HG03442 (cell line): ENCODE results near the gene MAPT.

Source experiments
- ATAC-seq: cut with Tn5 transposase; IDR thresholded peaks from one replicate; pipeline ENCODE4 v1.9.1; 2021; ENCODE audit warnings: mild to moderate bottlenecking, moderate library complexity; ENCODE audit not compliant: unreplicated experiment

Gene MAPT

GRCh38 chr17:46044286-46044928 lies 150.1 kb downstream of the MAPT start:
- no peak for ATAC-seq

GRCh38 chr17:46044989-46045388 lies 150.6 kb downstream of the MAPT start:
- ATAC-seq, result no peak

DNA sequence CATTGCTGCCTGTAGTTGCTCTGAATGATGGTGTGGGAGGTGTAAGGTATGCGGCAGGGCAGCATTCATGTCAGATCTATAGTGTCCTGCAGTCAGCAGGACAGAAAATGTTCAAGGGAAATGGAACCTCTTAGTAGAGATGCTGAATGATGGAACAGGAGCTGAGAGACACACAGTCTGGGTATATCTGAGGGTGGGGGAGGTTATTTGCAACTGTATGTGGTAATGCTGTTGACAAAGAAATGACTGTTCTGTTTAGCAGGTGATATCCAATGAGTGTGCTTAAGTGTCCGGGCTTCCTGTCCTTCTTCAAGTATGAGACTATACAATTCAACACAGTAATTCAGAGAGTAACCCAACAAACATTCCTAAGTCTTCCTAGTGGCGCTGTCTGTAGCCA lies 151.3 kb downstream of the MAPT start:
- ATAC-seq, result no peak

- ATAC-seq, result no peak
These were observed 152.6 kb downstream of the MAPT start for GRCh38 chr17:46046957-46047356.

DNA sequence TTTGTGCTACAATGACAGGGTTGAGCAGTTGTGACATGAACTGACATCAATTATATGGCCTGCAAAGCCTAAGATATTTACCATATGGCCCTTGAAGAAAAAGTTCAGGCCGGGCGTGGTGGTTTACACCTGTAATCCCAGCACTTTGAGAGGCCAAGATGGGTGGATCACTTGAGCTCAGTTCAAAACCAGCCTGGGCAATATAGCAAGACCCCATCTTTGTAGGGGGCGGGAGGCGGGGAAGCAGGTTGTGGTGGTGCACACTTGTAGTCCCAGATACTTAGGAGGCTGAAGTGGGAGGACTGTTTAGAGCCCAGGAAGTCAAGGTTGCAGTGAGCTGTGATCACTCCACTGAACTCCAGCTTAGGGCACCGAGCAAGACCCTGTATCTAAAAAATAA lies 153.0 kb downstream of the MAPT start:
- ATAC-seq, result no peak

DNA sequence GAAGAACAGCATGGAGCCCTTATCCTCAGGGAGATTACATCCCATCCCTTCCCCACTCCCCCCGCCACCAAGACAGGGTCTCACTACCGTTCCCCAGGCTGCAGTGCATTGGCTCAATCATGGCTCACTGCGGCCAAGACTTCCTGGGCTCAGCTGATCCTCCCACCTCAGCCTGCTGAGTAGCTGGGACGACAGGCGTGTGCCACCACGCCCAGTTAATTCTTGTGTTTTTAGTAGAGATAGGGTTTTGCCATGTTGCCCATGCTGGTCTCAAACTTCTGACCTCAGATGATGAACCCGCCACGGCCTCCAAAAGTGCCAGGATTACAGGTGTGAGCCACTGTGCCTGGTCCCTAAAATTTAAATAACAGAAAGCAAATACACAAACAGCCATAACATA lies 153.5 kb downstream of the MAPT start:
- no peak for ATAC-seq

DNA sequence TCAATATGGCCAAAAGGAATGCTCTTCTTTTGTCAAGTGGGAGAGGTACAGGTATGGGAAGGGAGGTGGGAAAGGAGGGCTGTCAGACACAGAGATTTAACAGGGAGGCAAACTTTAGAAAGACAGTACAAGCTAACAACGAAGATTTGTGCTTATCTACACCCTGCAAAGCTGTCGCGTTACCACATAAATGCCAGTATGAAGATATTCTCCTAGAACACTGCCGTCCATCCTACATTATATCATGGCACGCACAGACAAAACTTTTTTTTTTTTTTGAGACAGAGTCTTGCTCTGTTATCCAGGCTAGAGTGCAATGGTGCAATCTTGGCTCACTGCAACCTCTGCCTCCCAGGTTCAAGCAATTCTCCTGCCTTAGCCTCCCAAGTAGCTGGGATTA lies 155.3 kb downstream of the MAPT start:
- ATAC-seq, result no peak

- no peak for ATAC-seq
These were observed 159.7 kb downstream of the MAPT start for GRCh38 chr17:46053911-46054534.

- no peak for ATAC-seq
These were observed 162.5 kb downstream of the MAPT start for GRCh38 chr17:46056800-46057304.

- ATAC-seq, result no peak
These were observed 163.0 kb downstream of the MAPT start for GRCh38 chr17:46057366-46057765.

GRCh38 chr17:46059486-46059885 lies 165.1 kb downstream of the MAPT start:
- no peak for ATAC-seq

DNA sequence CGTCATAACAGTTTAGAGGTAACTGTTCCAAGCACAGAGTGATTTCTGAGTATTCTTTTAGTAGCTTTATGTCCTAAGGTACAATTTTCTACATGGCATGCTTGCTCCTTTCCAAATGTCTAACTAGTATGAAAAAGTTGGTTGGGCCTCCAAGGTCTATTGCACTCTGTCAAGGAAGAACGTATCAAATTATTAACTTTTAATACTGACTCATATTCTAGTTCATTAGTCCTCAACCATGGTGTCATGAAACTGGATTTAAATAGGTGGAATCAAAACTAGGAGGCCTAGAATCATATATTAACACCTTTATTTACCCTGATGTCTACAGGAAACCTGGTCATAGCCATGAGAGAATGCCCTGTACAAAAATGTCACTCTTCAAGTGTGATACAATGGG lies 166.1 kb downstream of the MAPT start:
- ATAC-seq, result no peak

DNA sequence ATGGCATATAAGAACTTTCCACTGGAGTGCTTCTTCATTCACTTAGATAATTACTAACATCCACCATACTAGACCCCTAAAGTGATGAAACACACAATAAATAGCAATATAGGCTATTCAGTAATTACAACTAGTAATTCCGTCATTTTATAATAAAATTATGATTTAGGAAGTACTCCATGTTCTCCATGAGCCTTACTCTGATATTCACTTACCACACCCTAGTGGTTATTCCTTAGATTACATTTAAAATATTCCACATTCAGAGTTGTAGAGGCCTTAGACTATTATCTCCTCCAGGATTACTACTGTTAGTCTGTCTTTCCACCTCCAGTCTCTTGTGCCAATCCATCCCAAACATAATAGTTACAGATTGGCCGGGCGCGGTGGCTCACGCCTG lies 167.1 kb downstream of the MAPT start:
- ATAC-seq, result no peak

- no peak for ATAC-seq
These were observed 168.9 kb downstream of the MAPT start for GRCh38 chr17:46063241-46063640.

DNA sequence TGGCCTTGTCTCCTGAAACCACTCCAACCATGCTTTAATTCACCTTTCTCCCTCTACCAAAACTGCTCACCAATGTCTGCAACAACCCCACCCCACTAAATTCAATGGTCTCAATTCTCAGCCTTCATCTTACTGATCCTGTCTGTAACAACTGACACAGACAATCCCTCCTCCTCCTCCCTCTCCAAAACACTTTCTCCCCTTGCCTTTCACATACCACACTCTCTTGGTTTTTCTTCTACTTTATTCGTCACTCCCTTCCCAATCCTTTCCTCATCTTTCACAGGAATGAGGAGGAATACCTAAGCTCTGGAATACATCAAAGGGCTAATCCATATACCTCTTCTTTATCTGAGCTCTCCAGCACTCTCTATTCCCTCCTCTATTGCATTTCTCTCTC lies 170.1 kb downstream of the MAPT start:
- ATAC-seq, result no peak

DNA sequence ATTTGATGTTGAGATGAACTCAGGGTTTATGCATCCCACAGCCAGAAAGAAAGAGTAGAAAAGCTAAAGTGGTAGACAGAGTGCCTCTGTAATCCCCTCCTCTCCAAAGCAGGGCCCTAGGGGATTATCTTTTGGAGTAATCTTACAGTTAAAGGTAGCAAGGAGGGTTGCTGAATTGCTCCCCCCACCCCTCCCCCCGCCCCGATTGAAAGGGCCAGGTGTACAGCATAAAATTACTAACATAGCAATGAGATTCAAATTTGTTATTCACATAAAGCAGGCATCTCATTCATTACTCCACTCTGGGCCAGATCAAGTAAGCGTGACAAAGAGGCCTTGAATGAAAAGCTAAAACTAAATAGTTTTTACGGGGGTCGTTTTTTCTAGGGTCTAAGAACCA lies 177.4 kb downstream of the MAPT start:
- ATAC-seq, result no peak

GRCh38 chr17:46072998-46073397 lies 178.6 kb downstream of the MAPT start:
- no peak for ATAC-seq

DNA sequence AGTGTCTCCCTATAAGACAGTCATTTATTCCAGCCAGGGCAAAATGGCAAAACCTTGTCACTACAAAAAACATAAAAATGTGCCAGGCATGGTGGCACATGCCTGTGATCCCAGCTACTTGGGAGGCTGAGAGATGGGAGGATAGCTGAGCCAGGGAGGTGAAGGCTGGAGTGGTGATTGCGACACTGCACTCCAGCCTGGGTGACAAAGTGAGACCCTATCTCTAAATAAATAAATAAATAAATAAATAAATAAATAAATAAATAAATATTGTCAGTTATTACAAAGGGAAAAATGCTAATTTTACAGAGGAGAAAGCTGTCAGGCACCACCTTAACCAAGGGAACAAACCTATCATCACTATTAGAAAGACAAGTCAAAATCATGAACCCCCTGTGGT lies 180.2 kb downstream of the MAPT start:
- no peak for ATAC-seq
